Breast epithelium (tissue), 4 donors: ENCODE measurements around the gene ALKAL2. TPM values are rescaled to one million over a fixed set of nuclear protein-coding genes. Genes with fewer than 3 reads are reported as not detected.

Experiments
- DNase-seq, 2 donors: peaks; one replicate each; pipeline ENCODE4 v3.0.0-alpha.2; 2019; ENCODE audit warnings: low spot score in 2 of 2
- H3K27ac ChIP-seq, 2 donors: fragments of 200-600 bp; sonication (generic) in 1 of 2; one replicate each; pipeline ENCODE4 v1.5.1; 2016 to 2019; ENCODE audit warnings: mild to moderate bottlenecking in 1 of 2
- H3K27me3 ChIP-seq, 2 donors: fragments of 200-600 bp; sonication (generic) in 1 of 2; one replicate each; pipeline versions ENCODE4 v1.5.1 to v1.6.0; 2017 to 2019; ENCODE audit warnings: control low read depth in 1 of 2, mild to moderate bottlenecking in 1 of 2
- H3K36me3 ChIP-seq: fragments of 200-600 bp; one replicate; pipeline ENCODE4 v1.5.1; 2019
- H3K4me1 ChIP-seq, 2 donors: fragments of 200-600 bp; sonication (generic); one replicate each; pipeline ENCODE4 v1.5.1; 2016 to 2019; ENCODE audit warnings: control low read depth in 1 of 2
- H3K4me3 ChIP-seq, 3 donors: fragments of 200-600 bp; sonication (generic); 1 replicate in 2 of 3; 2 replicates in 1 of 3; pipeline ENCODE4 v1.5.1; 2016 to 2019; ENCODE audit warnings: mild to moderate bottlenecking in 3 of 3, moderate library complexity in 2 of 3
- H3K9me3 ChIP-seq, 2 donors: fragments of 200-600 bp; sonication (generic) in 1 of 2; one replicate each; pipeline ENCODE4 v1.5.1; 2016 to 2019; ENCODE audit warnings: control low read depth in 1 of 2
- POLR2A ChIP-seq: fragments of 450-650 bp; IDR thresholded peaks from one replicate; pipeline ENCODE4 v1.6.1; 2016; ENCODE audit warnings: antibody characterized with exemption, mild to moderate bottlenecking, moderate library complexity
- POLR2AphosphoS5 ChIP-seq, 3 donors: sonication (generic); formaldehyde crosslinking; IDR thresholded peaks; one replicate each; pipeline ENCODE4 v1.6.1; 2017; ENCODE audit warnings: antibody characterized with exemption in 3 of 3
- intact Hi-C: fragments of 100-400 bp; cut with DNase I; formaldehyde crosslinking; loops from one replicate; pipeline ENCODE4 v1.15.1; 2023; ENCODE audit warnings: low total_unique reads
- total RNA-seq, 3 donors: library from RNA; depleted of rRNA; stranded (reverse); fragments of >200 nt; gene quantifications; one replicate each; pipeline ENCODE4 v1.1.0, GENCODE V29; 2016
- TF ChIP-seq, protein P1 (sequence below), 3 donors: fragments of 450-650 bp; IDR thresholded peaks; one replicate each; pipeline ENCODE4 v1.5.1; 2016 to 2017; ENCODE audit warnings: antibody characterized with exemption in 3 of 3, mild to moderate bottlenecking in 3 of 3, moderate library complexity in 3 of 3

ALKAL2 gene
- total RNA-seq, 3 donors from 2014 or later, result 10.1 to 26.4 (median 16.1) TPM

DNA sequence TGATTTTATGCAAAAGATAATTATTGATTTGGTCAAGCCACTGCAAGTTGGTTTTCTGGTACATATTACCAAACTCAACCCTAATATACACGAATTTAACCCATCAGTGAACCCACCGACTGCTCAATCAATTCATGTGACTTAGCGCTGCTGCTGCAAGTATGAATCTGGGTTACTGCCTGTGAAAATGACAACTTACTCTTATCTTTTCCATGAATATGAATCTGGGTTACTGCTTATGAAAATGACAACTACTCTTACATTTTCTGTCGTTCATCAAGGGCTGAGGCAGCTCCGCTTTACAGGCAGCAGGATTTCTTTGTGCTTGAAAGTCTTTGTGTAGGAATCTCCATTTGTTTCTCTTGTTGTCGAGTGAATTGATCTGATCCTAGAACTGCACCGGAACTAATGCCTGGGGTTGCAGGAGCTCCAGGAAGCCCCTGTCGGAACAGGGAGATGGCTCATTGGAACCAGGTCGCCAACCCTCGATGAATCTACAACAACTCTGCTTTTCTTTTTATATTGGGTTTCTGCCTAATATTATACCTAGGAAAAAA, 22.1 kb upstream of the ALKAL2 start:
- no peaks in the 10 kb centered on the region for H3K9me3 ChIP-seq
- H3K27me3 ChIP-seq, result no peaks in the 10 kb centered on the region
- no peak for DNase-seq
- H3K4me3 ChIP-seq, result no peak overlapping the region
- no peak overlapping the region for H3K27ac ChIP-seq
- no peaks in the 10 kb centered on the region for H3K36me3 ChIP-seq
- no peaks in the 10 kb centered on the region for H3K4me1 ChIP-seq
- intact Hi-C loops, result no loop called here
- TF ChIP-seq, protein P1, sequence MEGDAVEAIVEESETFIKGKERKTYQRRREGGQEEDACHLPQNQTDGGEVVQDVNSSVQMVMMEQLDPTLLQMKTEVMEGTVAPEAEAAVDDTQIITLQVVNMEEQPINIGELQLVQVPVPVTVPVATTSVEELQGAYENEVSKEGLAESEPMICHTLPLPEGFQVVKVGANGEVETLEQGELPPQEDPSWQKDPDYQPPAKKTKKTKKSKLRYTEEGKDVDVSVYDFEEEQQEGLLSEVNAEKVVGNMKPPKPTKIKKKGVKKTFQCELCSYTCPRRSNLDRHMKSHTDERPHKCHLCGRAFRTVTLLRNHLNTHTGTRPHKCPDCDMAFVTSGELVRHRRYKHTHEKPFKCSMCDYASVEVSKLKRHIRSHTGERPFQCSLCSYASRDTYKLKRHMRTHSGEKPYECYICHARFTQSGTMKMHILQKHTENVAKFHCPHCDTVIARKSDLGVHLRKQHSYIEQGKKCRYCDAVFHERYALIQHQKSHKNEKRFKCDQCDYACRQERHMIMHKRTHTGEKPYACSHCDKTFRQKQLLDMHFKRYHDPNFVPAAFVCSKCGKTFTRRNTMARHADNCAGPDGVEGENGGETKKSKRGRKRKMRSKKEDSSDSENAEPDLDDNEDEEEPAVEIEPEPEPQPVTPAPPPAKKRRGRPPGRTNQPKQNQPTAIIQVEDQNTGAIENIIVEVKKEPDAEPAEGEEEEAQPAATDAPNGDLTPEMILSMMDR (IDR thresholded peaks at IDR 0.05), result no peak
- TF ChIP-seq POLR2AphosphoS5 (IDR thresholded peaks at IDR 0.05), result no peak
- no peak for TF ChIP-seq POLR2A

DNA sequence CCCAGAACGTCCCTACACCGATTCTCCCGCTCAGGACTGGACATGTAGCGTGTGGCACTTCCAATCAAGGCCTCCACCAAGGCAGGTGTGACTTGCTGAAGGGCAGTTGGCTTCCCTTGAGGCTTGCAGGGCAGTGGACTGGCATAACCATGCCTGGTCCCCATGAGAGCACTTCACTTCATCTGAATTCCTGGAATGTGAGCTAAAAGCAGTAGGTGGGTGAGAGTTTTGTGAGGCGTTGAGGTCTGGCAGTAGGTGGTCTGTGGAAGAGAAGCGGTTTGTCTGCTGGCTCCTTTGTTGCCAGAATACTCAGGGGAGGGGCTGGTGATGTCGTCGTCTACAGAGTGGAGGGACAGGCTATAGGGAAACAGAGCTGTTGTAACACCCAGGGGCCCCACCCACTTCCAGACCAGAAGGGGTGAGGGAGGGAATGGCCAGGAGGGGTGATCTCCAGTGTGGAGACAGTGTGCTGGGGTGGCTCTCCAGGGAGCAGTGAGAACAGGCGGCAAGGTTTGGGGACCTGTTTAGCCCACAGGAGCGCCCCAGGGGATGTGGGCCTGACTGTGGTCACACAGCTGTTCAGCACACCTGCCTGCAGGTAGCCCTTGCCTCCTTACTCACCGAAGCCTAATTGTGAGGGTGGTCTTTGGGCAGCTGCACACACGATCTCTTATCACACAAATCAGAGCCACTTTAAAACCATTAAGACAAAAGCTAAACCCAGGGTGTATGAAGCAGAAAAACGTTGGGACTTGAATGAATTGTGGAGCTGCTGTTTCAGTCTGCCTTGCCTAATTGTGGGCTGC, 21.5 kb upstream of the ALKAL2 start:
- Histone ChIP-seq H3K27ac (no peak overlapping the region), H3K4me3 (no peak overlapping the region), H3K9me3 (no peaks in the 10 kb centered on the region), H3K4me1 (no peaks in the 10 kb centered on the region), H3K36me3 (no peaks in the 10 kb centered on the region), H3K27me3 (no peaks in the 10 kb centered on the region)
- DNase-seq, result no peak
- intact Hi-C loops, result no loop called here
- no peak for TF ChIP-seq POLR2AphosphoS5 (IDR thresholded peaks at IDR 0.05)
- no peak for TF ChIP-seq POLR2A
- TF ChIP-seq, protein P1 (IDR thresholded peaks at IDR 0.05), result no peak

DNA sequence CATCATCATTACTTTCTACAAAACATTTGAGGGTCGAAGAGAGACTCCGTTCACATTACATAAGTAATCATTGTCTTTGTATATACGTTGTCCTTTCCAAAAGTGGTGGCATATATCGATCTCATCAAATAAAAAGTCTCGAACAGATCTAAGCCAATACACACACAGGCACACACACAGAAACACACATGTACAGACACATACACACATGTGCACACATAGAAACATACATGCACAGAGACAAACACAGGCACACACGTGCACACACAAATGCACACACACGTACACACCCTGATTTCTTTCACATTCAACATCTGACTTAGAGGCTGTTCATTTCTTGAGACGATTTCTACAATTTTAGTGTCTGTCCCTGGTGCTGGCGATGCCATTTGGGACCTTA, 17.5 kb upstream of the ALKAL2 start:
- Histone ChIP-seq H3K27ac (no peak overlapping the region), H3K9me3 (peaks cover 0 to 10% of the 10 kb centered on the region in 2 donors), H3K36me3 (no peaks in the 10 kb centered on the region), H3K4me3 (no peak overlapping the region), H3K4me1 (no peaks in the 10 kb centered on the region), H3K27me3 (no peaks in the 10 kb centered on the region)
- no peak for DNase-seq
- intact Hi-C loops, result no loop called here
- TF ChIP-seq POLR2A, result no peak
- TF ChIP-seq, protein P1 (IDR thresholded peaks at IDR 0.05), result no peak
- TF ChIP-seq POLR2AphosphoS5 (IDR thresholded peaks at IDR 0.05), result no peak

DNA sequence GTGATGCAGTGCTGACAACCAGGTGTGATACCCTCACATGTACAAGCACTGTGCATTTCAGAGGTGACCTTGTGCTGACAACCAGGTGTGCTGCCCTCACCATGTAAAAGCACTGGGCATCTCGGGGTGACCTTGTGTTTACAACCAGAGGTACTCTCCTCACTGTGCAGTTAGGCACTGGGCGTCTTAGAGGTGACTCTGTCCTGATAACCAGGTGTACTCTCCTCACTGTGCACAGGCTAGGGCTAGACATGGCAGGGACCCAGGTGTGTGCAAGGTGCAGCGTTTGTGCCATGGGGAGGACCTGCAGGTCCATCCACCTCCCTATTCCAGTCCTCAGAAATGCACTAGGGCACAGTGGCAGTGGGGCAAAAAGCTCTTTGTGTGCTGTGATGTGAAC, 8.5 kb upstream of the ALKAL2 start:
- intact Hi-C loops, result no loop called here
- no peak overlapping the region for H3K4me3 ChIP-seq
- TF ChIP-seq, protein P1 (IDR thresholded peaks at IDR 0.05), result no peak
- TF ChIP-seq POLR2AphosphoS5 (IDR thresholded peaks at IDR 0.05) (no peak), POLR2A (no peak)
- H3K27me3 ChIP-seq, result peaks cover 0 to 3% of the 10 kb centered on the region in 2 donors
- no peak overlapping the region for H3K27ac ChIP-seq
- DNase-seq, result no peak
- H3K36me3 ChIP-seq, result no peaks in the 10 kb centered on the region
- no peaks in the 10 kb centered on the region for H3K4me1 ChIP-seq
- H3K9me3 ChIP-seq, result no peaks in the 10 kb centered on the region

DNA sequence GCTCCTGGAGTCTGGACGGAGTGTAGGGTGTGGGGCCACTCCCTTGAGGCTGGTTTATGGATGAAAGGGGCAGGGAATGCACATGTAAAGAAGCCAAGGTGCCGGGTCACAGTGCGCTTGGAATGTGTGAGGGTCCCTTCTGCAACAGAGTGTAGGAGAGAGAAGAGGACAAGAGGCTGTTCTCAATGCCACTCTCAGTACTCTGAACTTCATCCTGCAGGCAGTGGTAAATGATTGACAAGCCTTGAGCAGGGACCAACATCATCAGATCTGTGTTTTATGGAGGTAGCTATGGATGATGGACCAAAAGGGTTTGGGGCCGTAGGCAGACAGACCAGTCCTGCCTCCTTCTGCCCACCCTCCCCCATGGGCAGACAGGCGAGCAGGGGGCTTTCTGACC, 7.2 kb upstream of the ALKAL2 start:
- intact Hi-C loops, result no loop called here
- Histone ChIP-seq H3K4me3 (no peak overlapping the region), H3K27ac (no peak overlapping the region), H3K4me1 (no peaks in the 10 kb centered on the region), H3K9me3 (no peaks in the 10 kb centered on the region), H3K27me3 (peaks cover 0 to 3% of the 10 kb centered on the region in 2 donors), H3K36me3 (no peaks in the 10 kb centered on the region)
- no peak for DNase-seq
- TF ChIP-seq, protein P1 (IDR thresholded peaks at IDR 0.05), result no peak
- TF ChIP-seq POLR2A (no peak), POLR2AphosphoS5 (IDR thresholded peaks at IDR 0.05) (no peak)
